Esophagus squamous epithelium (tissue), 4 donors: ENCODE measurements around the gene CPXM1.

Experiments used
- CTCF ChIP-seq, 6 experiments: fragments of 450-650 bp in 4 of 6; fragments of 200-600 bp in 2 of 6; sonication (generic) in 2 of 6; IDR thresholded peaks; one replicate each; pipeline ENCODE4 v1.5.1; 2016 to 2019; ENCODE audit warnings: antibody characterized with exemption in 6 of 6, mild to moderate bottlenecking in 4 of 6, moderate library complexity in 4 of 6
- POLR2A ChIP-seq, 4 donors: fragments of 450-650 bp; IDR thresholded peaks; one replicate each; pipeline ENCODE4 v1.6.1; 2017; ENCODE audit warnings: antibody characterized with exemption in 4 of 4, mild to moderate bottlenecking in 4 of 4, moderate library complexity in 3 of 4

- TF ChIP-seq POLR2A (IDR thresholded peaks at IDR 0.05), result no peak
- TF ChIP-seq CTCF (IDR thresholded peaks at IDR 0.05), result no peak
Measured at GRCh38 chr20:2806351-2806701, 5.9 kb upstream of the CPXM1 start.
